CD4-positive, alpha-beta T cell (primary cell): ENCODE measurements around the gene MORN3. TPM values are rescaled to one million over a fixed set of nuclear protein-coding genes. Genes with fewer than 3 reads are reported as not detected.
A peak's percentile ranks its signal among the peaks of the same experiment; 100 is the strongest.

ENCODE experiments used
- ATAC-seq: fragments of 200-7000 bp; cut with Tn5 transposase; one replicate; pipeline ENCODE4 v1.10.0; 2022; ENCODE audit warnings: mild to moderate bottlenecking; ENCODE audit not compliant: poor library complexity
- CTCF ChIA-PET: fragments of 350-600 bp; sonication (Branson Sonifier 250); formaldehyde crosslinking; loops from one replicate; lab custom pipeline; 2021; ENCODE audit warnings: antibody characterized with exemption, inconsistent platforms; lab: Charles Lee
- POLR2A ChIA-PET: fragments of 350-600 bp; sonication (Branson Sonifier 250); formaldehyde crosslinking; loops from one replicate; lab custom pipeline; 2021; ENCODE audit warnings: antibody characterized with exemption, inconsistent platforms; lab: Charles Lee
- DNase-seq, 14 experiments: peaks; one replicate each; pipeline ENCODE4 v3.0.0-alpha.2; 2013 to 2020; ENCODE audit warnings: mixed read lengths in 2 of 14
- H3K27ac ChIP-seq, 2 donors: one replicate each; pipeline versions ENCODE4 v1.5.1 to v1.7.0; 2013; ENCODE audit warnings: low read length in 2 of 2, low read depth in 1 of 2, mild to moderate bottlenecking in 1 of 2
- H3K27me3 ChIP-seq, 2 experiments: 1 replicate in 1 of 2; 2 replicates in 1 of 2; pipeline versions ENCODE4 v1.6.1 to v1.7.0; 2013; ENCODE audit warnings: low read length in 2 of 2, control low read depth in 1 of 2, mild to moderate bottlenecking in 1 of 2, moderate library complexity in 1 of 2; ENCODE audit not compliant: insufficient read depth in 2 of 2, control insufficient read depth in 1 of 2
- H3K36me3 ChIP-seq: one replicate; pipeline ENCODE4 v1.6.1; 2013; ENCODE audit warnings: low read length, control low read depth; ENCODE audit not compliant: insufficient read depth
- H3K4me1 ChIP-seq: one replicate; pipeline ENCODE4 v1.6.1; 2013; ENCODE audit warnings: low read length, control low read depth; ENCODE audit not compliant: insufficient read depth
- H3K4me3 ChIP-seq: one replicate; pipeline ENCODE4 v1.5.1; 2013; ENCODE audit warnings: mild to moderate bottlenecking, low read length, moderate library complexity
- H3K9me3 ChIP-seq, 2 experiments: 1 replicate in 1 of 2; 2 replicates in 1 of 2; pipeline versions ENCODE4 v1.6.1 to v1.7.0; 2013; ENCODE audit warnings: low read length in 2 of 2, mild to moderate bottlenecking in 2 of 2, control low read depth in 1 of 2, moderate library complexity in 1 of 2; ENCODE audit not compliant: control insufficient read depth in 1 of 2, insufficient read depth in 1 of 2
- H3K27ac Mint-ChIP-seq: one replicate; pipeline ENCODE4 v1.8.0; 2020; ENCODE audit warnings: mixed read lengths
- H3K27me3 Mint-ChIP-seq: one replicate; pipeline ENCODE4 v1.8.0; 2021; ENCODE audit warnings: mixed read lengths
- H3K36me3 Mint-ChIP-seq: one replicate; pipeline ENCODE4 v1.8.0; 2021; ENCODE audit warnings: low read depth, mixed read lengths
- H3K4me1 Mint-ChIP-seq: one replicate; pipeline ENCODE4 v1.8.0; 2021; ENCODE audit warnings: low read depth, mixed read lengths
- H3K4me3 Mint-ChIP-seq: one replicate; pipeline ENCODE4 v1.8.0; 2020; ENCODE audit warnings: mild to moderate bottlenecking, mixed read lengths
- H3K9me3 Mint-ChIP-seq: one replicate; pipeline ENCODE4 v1.8.0; 2020; ENCODE audit warnings: mixed read lengths
- intact Hi-C, 2 experiments: fragments of 100-400 bp; cut with DNase I in 1 of 2; cut with micrococcal nuclease in 1 of 2; formaldehyde crosslinking; loops; one replicate each; pipeline versions ENCODE4 v1.15.1 to v1.9.0; 2023 to 2025; cut with DNase I, micrococcal nuclease
- total RNA-seq, 174 experiments: library from RNA in 2 of 174; stranded (reverse) in 2 of 174; gene quantifications; one replicate each; pipeline ENCODE4 v1.2.3 and lab custom pipeline; 2021 to 2026
- TF ChIP-seq, protein P1 (sequence below): fragments of 200-600 bp; IDR thresholded peaks from one replicate; pipeline ENCODE4 v1.8.0; 2022; ENCODE audit warnings: antibody characterized with exemption, mild to moderate bottlenecking

MORN3 gene
- total RNA-seq, 2 experiments from 2014 or later, result 9.8 to 11.9 TPM

DNA sequence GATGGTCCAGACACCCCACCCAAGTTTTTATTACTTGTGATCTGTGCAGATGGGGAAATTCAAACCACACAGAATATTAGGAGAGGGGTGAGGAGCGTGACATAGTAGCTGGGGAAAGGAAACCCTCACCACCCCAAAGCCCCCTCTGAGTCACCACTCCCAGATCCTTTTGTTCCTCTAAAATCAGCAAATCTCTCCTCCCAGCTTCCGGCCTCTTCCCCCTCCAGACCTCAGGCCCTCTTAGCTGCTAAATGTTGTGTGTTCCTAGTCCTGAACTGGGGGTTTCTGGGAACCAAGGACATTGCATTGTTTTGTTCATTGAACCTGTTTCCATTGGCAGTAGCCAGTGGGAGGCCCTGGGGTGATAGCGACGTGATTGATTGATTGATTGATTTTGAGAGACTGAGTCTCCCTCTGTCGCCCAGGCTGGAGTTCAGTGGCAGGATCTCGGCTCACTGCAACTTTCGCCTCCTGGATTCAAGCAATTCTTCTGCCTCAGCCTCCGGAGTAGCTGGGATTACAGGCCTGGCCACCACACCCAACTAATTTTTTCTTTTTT is 49.0 kb downstream of the MORN3 start:
- ChIA-PET POLR2A (interaction anchor here (0.7 kb wide), 1 partner anchor 29 kb away, joined by 4 read pairs; no protein-coding TSS in a partner anchor), CTCF (interaction anchor here (1.2 kb wide), 1 partner anchor 68 kb away, joined by 4 read pairs; no protein-coding TSS in a partner anchor)
- Histone ChIP-seq H3K27me3 (no peaks in the 10 kb centered on the region), H3K27ac (no peak overlapping the region), H3K9me3 (no peaks in the 10 kb centered on the region), H3K4me1 (peaks cover 14% of the 10 kb centered on the region), H3K36me3 (no peaks in the 10 kb centered on the region), H3K4me3 (no peak overlapping the region)
- intact Hi-C loops, result no loop called here
- Mint-ChIP-seq H3K4me1 (peaks cover 7% of the 10 kb centered on the region), H3K9me3 (no peaks in the 10 kb centered on the region), H3K4me3 (no peak overlapping the region), H3K36me3 (no peaks in the 10 kb centered on the region), H3K27me3 (no peaks in the 10 kb centered on the region), H3K27ac (no peak overlapping the region)
- TF ChIP-seq, protein P1, sequence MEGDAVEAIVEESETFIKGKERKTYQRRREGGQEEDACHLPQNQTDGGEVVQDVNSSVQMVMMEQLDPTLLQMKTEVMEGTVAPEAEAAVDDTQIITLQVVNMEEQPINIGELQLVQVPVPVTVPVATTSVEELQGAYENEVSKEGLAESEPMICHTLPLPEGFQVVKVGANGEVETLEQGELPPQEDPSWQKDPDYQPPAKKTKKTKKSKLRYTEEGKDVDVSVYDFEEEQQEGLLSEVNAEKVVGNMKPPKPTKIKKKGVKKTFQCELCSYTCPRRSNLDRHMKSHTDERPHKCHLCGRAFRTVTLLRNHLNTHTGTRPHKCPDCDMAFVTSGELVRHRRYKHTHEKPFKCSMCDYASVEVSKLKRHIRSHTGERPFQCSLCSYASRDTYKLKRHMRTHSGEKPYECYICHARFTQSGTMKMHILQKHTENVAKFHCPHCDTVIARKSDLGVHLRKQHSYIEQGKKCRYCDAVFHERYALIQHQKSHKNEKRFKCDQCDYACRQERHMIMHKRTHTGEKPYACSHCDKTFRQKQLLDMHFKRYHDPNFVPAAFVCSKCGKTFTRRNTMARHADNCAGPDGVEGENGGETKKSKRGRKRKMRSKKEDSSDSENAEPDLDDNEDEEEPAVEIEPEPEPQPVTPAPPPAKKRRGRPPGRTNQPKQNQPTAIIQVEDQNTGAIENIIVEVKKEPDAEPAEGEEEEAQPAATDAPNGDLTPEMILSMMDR, result no peak
- DNase-seq, result peak in 2 of 14 experiments; percentile 32 to 45
- no peak for ATAC-seq

DNA sequence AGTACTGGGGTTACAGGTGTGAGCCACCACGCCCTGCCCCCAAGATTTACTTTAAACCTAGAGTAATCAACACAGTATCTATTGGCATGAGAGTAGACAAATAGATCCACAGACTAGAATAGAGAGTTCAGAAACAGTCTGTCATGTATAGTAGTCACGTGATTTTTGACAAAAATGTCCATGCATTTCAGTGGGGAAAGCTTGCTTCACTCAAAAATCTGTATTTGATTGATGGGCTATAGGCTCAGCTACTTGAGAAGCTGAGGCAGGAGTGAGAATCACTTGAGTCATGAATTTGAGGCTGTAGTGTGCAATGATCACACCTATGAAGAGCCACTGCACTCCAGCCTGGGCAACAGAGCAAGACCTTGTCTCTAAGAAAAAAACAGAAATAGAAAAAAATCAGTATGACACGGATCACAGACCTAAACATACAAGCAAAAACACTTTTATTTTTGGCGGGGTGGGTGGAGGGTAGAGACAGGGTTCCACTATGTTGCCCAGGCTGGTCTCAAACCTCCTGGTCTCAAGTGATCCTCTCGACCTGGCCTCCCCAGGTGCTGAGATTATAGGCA is 50.7 kb downstream of the MORN3 start:
- no peaks in the 10 kb centered on the region for H3K27me3 ChIP-seq
- H3K4me1 Mint-ChIP-seq, result peaks cover 4% of the 10 kb centered on the region
- H3K36me3 Mint-ChIP-seq, result no peaks in the 10 kb centered on the region
- H3K4me3 Mint-ChIP-seq, result no peak overlapping the region
- H3K4me3 ChIP-seq, result no peak overlapping the region
- ChIA-PET CTCF (interaction anchor here (1.2 kb wide), 1 partner anchor 39 kb away, joined by 6 read pairs; no protein-coding TSS in a partner anchor), POLR2A (no interaction called here)
- H3K4me1 ChIP-seq, result peaks cover 11% of the 10 kb centered on the region
- no peak overlapping the region for H3K27ac Mint-ChIP-seq
- H3K27ac ChIP-seq, result no peak overlapping the region
- no peaks in the 10 kb centered on the region for H3K9me3 Mint-ChIP-seq
- DNase-seq, result no peak
- intact Hi-C loops, result no loop called here
- H3K9me3 ChIP-seq, result no peaks in the 10 kb centered on the region
- no peaks in the 10 kb centered on the region for H3K27me3 Mint-ChIP-seq
- TF ChIP-seq, protein P1, result no peak
- ATAC-seq, result no peak
- no peaks in the 10 kb centered on the region for H3K36me3 ChIP-seq

DNA sequence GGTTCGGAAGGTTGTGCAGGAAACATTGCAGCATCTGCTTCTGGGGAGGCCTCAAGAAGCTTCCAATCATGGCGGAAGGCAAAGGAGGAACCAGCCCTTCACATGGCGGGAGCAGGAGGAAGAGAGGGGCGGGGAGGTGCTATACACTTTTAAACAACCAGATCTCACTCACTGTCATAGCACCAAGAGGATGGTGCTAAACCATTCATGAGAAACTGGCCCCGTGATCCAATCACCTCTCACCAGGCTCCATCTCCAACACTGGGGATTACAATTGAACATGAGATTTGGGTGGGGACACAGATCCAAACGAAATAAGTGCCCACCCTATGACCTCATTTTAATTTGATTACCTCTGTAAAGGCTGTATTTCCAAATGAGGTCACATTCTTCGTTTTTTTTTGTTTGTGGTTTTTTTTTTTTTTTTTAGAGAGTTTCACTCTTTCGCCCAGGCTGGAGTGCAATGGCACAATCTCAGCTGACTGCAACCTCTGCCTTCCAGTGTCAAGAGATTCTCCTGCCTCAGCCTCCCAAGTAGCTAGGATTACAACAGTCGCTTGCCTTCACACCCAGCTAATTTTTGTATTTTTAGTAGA is 54.5 kb downstream of the MORN3 start:
- peak in 2 of 14 experiments; percentile 28 to 46 for DNase-seq
- no peaks in the 10 kb centered on the region for H3K36me3 Mint-ChIP-seq
- peaks cover 4% of the 10 kb centered on the region for H3K4me1 Mint-ChIP-seq
- H3K27ac Mint-ChIP-seq, result no peak overlapping the region
- ChIA-PET POLR2A (interaction anchor here (0.7 to 1.2 kb wide), 3 partner anchors 24 to 35 kb away, joined by 3 read pairs; no protein-coding TSS in a partner anchor), CTCF (interaction anchor here (0.7 to 1.2 kb wide), 2 partner anchors 136 to 1313 kb away, joined by 4 to 5 read pairs; no protein-coding TSS in a partner anchor)
- no peak overlapping the region for H3K4me3 ChIP-seq
- H3K9me3 ChIP-seq, result no peaks in the 10 kb centered on the region
- peak; percentile 48 for ATAC-seq
- no peaks in the 10 kb centered on the region for H3K36me3 ChIP-seq
- intact Hi-C loops, result no loop called here
- H3K27me3 ChIP-seq, result no peaks in the 10 kb centered on the region
- H3K27ac ChIP-seq, result no peak overlapping the region
- no peak overlapping the region for H3K4me3 Mint-ChIP-seq
- no peaks in the 10 kb centered on the region for H3K9me3 Mint-ChIP-seq
- H3K27me3 Mint-ChIP-seq, result no peaks in the 10 kb centered on the region
- TF ChIP-seq, protein P1, result no peak
- H3K4me1 ChIP-seq, result peaks cover 14% of the 10 kb centered on the region
